ENCODE data around the gene GSX2. TPM values are rescaled to one million over a fixed set of nuclear protein-coding genes. Genes with fewer than 3 reads are reported as not detected.
"Not testable (repeated sequence)": the region's sequence is repeated elsewhere in the genome, so short reads cannot be mapped to it uniquely, and the experiment has no call there.

Gene GSX2
- total RNA-seq, 6 experiments from 2014 or later: not detected

DNA sequence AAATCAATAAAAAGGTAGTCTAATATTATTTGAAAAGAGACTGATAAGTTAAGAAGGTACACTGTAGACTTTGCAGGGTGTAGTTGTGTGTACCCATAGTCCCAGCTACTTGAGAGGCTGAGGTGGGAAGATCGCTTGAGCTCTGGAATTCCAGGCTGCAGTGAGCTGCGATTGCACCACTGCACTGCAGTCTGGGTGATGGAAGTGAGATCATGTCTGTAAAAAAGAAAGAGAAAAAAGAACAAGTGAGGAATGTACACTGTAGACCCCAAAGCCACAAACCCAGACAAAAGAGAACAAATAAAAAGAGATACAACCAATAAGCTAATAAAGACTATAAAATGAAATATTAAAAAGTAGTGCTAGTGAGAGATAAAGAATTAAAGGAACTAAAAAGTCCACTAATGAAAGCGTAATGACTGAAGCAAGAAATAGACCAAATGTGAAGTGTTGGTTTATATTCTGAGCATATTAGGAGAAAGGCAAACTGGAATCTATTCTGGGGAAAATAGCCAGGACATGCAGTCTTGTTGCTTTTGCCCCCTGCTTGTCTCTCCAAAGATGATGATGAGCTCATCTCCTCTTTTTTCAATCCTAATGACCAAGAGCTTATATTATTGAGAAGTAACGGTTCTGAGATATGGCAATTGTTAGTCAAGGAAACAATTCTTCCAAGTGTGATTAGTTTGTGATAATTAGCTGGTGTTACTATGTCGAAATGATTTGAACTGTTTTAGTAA lies 19.1 kb downstream of the GSX2 start:
- Histone ChIP-seq H3K36me3 (no peaks in the 10 kb centered on the region), H3K27ac (no peak overlapping the region), H3K9me3 (no peaks in the 10 kb centered on the region), H3K4me3 (no peak overlapping the region), H3K27me3 (no peaks in the 10 kb centered on the region), H3K4me1 (no peaks in the 10 kb centered on the region)
- no peak for ATAC-seq
- whole genome bisulfite sequencing (ENCODE audit: insufficient coverage, low coverage, low lambda C conversion rate, missing lambda C conversion rate): 66% methylated on average over 5 of the region's 5 CpGs
- TF ChIP-seq POLR2A (IDR thresholded peaks at IDR 0.05): no peak
- TF ChIP-seq, protein P1, sequence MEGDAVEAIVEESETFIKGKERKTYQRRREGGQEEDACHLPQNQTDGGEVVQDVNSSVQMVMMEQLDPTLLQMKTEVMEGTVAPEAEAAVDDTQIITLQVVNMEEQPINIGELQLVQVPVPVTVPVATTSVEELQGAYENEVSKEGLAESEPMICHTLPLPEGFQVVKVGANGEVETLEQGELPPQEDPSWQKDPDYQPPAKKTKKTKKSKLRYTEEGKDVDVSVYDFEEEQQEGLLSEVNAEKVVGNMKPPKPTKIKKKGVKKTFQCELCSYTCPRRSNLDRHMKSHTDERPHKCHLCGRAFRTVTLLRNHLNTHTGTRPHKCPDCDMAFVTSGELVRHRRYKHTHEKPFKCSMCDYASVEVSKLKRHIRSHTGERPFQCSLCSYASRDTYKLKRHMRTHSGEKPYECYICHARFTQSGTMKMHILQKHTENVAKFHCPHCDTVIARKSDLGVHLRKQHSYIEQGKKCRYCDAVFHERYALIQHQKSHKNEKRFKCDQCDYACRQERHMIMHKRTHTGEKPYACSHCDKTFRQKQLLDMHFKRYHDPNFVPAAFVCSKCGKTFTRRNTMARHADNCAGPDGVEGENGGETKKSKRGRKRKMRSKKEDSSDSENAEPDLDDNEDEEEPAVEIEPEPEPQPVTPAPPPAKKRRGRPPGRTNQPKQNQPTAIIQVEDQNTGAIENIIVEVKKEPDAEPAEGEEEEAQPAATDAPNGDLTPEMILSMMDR (IDR thresholded peaks at IDR 0.05): no peak
- intact Hi-C loops (cut with DNase I): no loop called here
- DNase-seq: no peak

DNA sequence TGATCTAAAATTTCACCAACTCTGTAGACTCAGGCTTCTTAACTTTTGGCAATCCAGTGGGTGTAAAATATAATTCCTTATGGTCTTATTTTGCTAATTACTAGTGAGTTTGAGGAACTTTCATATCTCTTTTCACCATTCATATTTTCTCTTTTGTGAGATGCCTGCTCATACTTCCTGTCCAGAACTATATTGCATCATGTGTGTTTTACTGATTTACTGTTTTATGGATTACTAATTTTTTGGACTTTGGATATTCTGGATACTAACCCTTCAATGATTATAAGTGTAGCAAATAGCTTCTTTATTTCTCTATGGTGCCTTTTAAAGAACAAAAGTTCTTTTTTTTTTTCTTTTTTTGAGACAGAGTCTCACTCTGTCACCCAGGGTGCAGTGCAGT lies 20.6 kb downstream of the GSX2 start:
- ATAC-seq (peak in 1 of 4 donors; percentile 42), DNase-seq (no peak)
- no peaks in the 10 kb centered on the region for H3K9me3 ChIP-seq
- H3K36me3 ChIP-seq: no peaks in the 10 kb centered on the region
- intact Hi-C loops (cut with DNase I): no loop called here
- H3K27me3 ChIP-seq: no peaks in the 10 kb centered on the region
- no peak overlapping the region for H3K27ac ChIP-seq
- H3K4me1 ChIP-seq: no peaks in the 10 kb centered on the region
- H3K4me3 ChIP-seq: no peak overlapping the region
- TF ChIP-seq, protein P1 (IDR thresholded peaks at IDR 0.05): no peak
- no peak for TF ChIP-seq POLR2A (IDR thresholded peaks at IDR 0.05)

DNA sequence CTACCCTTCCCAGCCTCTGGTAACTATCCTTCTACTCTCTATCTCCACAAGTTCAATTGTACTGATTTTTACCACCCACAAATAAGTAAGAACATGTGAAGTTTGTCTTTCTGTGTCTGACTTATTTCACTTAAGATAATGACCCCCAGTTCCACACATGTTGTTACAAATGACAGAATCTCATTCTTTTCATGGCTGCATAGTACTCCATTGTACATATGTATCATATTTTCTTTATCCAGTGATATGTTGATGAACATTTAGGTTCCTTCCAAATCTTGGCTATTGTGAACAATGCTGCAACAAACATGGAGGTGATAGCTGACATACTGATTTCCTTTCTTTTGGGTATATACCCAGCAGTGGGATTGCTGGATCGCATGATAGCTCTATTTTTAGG lies 27.7 kb downstream of the GSX2 start:
- WGBS (ENCODE audit: insufficient coverage, low coverage, low lambda C conversion rate, missing lambda C conversion rate): 100% methylated on average over 1 of the region's 1 CpG
- no peaks in the 10 kb centered on the region for H3K9me3 ChIP-seq
- no peaks in the 10 kb centered on the region for H3K36me3 ChIP-seq
- intact Hi-C loops (cut with DNase I): no loop called here
- H3K27ac ChIP-seq: no peak overlapping the region
- no peaks in the 10 kb centered on the region for H3K4me1 ChIP-seq
- ATAC-seq: no peak
- no peak overlapping the region for H3K4me3 ChIP-seq
- TF ChIP-seq, protein P1 (IDR thresholded peaks at IDR 0.05): no peak
- no peak for TF ChIP-seq POLR2A (IDR thresholded peaks at IDR 0.05)
- no peaks in the 10 kb centered on the region for H3K27me3 ChIP-seq
- DNase-seq: no peak

DNA sequence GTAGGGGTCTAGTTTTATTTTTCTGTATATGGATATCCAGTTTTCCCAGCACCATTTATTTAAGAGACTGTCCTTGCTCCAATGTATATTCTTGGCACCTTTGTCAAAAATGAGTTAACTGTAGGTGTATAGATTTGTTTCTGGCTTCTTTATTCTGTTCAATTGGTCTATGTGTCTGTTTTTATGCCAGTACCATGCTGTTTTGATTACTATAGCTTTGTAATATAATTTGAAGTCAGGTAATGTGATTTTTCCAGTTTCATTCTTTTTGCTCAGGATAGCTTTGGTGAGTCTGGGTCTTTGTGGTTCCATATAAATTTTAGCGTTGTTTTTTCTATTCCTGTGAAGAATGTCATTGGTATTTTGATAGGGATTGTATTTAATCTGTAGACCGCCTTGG lies 28.7 kb downstream of the GSX2 start:
- H3K36me3 ChIP-seq; H3K9me3 ChIP-seq; H3K27ac ChIP-seq; ATAC-seq; intact Hi-C loops (cut with DNase I); H3K4me1 ChIP-seq; H3K27me3 ChIP-seq; H3K4me3 ChIP-seq; DNase-seq: not testable (repeated sequence)
- WGBS (ENCODE audit: insufficient coverage, low coverage, low lambda C conversion rate, missing lambda C conversion rate): 90% methylated on average over 2 of the region's 2 CpGs

DNA sequence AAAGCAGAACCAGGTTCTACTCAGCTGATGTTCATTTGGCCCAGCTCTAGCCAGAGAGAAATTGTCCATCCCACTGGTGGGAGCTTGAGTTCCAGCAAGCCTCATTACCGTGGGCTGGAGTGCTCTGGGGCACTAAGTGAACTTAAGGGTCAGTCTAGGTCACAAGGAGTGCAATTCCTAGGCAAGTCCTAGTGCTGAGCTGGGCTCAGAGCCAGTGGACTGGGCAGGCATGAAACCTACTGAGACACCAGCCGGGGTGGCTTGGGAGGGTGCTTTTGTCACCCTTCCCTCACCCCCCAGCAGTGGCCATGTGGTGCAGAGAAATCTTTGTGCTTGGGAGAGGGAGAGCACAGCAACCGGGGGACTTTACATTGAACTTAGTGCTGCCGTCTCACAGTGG lies 39.4 kb downstream of the GSX2 start:
- Histone ChIP-seq H3K4me1 (no peaks in the 10 kb centered on the region), H3K27ac (no peak overlapping the region), H3K9me3 (no peaks in the 10 kb centered on the region), H3K36me3 (no peaks in the 10 kb centered on the region), H3K27me3 (no peaks in the 10 kb centered on the region), H3K4me3 (no peak overlapping the region)
- TF ChIP-seq, protein P1 (IDR thresholded peaks at IDR 0.05): no peak
- no peak for TF ChIP-seq POLR2A (IDR thresholded peaks at IDR 0.05)
- no CpG with 5 or more reads among the region's 4 CpGs for WGBS (ENCODE audit: insufficient coverage, low coverage, low lambda C conversion rate, missing lambda C conversion rate)
- ATAC-seq (no peak), DNase-seq (no peak)
- intact Hi-C loops (cut with DNase I): no loop called here
